Stimulated activated CD4-positive, alpha-beta T cell treated with anti-CD3 and anti-CD28 coated beads, Interleukin-1b, Interleukin-23, amount 100 ng/mL, for 4 hours (primary cell): ENCODE data around the gene TTC39C.
"Not testable (repeated sequence)": the region's sequence is repeated elsewhere in the genome, so short reads cannot be mapped to it uniquely, and the experiment has no call there.

Source experiments
- DNase-seq, 2 donors: peaks; one replicate each; pipeline ENCODE4 v3.0.0-alpha.2; 2020; ENCODE audit warnings: low read depth in 2 of 2

The TTC39C gene

DNA sequence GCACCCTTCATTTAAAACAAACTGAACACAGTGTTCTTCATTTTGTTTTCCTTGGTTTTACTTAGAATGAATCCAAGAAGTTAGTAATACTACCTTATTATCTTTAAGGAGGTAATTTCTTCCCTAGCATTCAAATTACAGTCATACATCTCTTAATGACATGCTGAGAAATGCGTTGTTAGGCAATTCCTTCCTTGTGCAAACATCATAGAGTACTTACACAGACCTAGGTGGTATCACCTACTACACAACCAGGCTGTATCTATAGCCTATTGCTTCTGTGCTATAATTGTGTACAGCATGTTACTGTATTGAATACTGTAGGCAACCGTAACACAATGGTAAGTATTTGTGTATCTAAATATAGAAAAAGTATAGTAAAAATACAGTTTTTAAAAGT is 115.9 kb downstream of the TTC39C start:
- DNase-seq, result no peak

DNA sequence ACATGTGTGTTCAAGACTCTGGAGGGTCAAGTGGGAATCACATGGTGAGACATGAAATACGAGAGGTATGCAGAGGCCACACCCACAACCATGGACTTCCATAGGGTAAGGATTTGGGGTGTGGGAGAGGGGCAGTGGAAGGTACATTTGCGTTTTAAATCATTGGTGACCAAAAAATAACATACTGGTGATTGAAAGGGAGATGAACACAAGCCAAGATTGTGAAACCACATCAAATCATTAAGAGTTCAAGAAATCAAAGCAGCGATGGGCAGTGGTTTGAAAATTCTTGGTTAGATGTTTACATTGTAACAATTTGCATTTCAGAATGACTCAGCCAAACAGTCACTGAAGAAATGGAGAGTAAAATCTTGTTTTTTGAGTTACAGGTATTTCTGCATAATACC is 122.4 kb downstream of the TTC39C start:
- DNase-seq, result no peak

GRCh38 chr18:24138409-24138788 is 123.8 kb downstream of the TTC39C start:
- DNase-seq, result no peak

DNA sequence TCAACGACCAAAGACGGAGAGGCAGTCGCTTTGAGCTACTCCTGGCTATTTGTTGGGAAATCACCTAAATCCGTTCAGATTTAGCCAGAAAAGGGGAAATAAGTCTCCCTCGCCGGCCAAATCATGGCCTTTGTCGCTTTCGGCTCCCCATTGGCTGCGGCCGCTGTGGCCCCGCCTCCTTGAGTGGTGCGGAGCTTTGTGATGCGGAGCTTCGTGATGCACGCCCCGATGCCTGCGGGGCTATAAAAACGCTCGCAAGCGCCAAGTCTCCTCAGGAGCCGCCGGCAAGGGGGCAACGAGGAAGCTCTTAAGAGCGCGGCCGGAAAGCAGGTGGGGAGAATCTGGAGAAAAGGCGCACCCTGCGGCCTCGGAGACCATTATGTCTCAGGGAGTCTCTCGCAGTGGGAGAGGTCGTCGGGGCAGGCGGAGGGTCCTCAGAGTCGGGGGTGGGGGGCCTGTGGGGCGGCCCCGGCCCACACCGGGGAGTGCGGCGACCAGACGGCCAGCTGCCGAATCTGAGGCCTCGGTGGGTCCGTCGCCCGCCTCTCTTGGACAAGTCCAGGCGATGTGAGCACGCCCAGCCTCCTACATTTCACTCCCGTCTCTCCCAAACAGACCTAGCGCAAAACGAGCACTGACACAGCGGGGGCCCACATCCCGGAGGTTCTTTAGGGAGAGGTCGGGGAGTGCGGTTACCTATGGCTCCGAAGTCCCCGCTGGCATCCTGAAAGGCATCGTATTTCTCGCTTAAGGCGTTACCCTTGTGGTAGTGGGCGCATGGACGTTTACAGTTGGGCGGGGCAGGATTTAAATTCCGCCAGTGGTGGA is 124.4 kb downstream of the TTC39C start, which contains the start of gene CABYR:
CABYR (plus strand) TSS at position 274 of the 828 bp plus-strand sequence. CDS start 4,053 bp downstream, outside the sequence.
- peak; percentile 56 to 62 for DNase-seq

DNA sequence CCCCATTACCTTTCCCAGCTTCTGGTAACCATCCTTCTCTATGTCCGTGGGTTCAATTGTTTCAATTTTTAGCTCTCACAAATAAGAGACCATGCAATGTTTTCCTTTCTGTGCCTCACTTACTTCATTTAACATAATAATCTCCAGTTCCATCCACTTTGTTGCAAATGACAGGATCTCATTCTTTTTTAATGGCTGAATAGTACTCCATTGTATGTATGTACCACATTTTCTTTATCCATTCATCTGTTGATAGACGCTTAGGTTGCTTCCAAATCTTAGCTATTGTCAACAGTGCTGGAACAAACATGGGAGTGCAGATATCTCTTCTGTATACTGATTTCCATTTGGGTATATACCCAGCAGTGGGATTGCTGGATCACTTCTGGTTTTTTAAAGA is 126.1 kb downstream of the TTC39C start:
- DNase-seq, result no peak

GRCh38 chr18:24142376-24142775 is 127.8 kb downstream of the TTC39C start:
- no peak for DNase-seq

- not testable (repeated sequence) for DNase-seq
Measured at GRCh38 chr18:24149591-24149990, 135.0 kb downstream of the TTC39C start.

DNA sequence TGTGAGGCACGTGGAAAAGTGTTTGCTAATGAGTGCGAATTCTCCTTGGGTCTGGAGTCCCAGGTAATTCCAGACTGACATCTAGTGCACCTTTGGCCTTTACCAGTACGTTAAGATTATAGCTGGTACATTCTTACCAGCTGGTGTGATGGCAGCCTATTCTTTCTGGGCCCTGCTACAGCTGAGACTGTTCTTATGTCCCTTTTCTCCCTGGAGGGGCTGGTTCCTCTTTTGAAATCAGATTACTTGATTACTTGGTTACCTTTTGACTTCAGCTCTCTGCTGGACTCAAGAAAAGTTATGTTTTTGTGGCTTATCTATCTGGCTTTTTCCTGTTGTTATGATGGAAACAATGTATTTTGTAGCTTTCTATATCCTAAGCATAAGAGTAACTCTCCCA is 138.8 kb downstream of the TTC39C start:
- no peak for DNase-seq

GRCh38 chr18:24157855-24158254 is 143.3 kb downstream of the TTC39C start:
- DNase-seq, result no peak

GRCh38 chr18:24160086-24160485 is 145.5 kb downstream of the TTC39C start:
- no peak for DNase-seq

DNA sequence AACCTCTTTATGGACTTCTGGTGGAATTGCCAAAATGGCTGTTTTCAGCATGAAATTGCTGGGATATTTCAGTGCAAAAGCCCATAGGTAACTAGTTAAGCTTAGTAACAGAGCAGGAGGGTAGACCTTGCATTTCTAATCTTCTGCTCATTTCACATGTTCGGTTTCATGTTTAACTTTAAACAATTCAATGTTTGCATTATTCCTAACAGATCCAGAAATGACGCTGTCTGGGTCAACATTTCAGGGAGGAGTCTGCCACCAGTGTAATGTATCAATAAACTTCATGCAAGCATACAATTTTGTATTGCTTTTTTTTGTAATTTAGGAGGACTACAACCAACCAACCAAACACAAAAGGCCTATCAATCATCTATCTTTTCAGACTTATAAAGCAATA is 146.8 kb downstream of the TTC39C start:
- no peak for DNase-seq

- no peak for DNase-seq
Measured at GRCh38 chr18:24168496-24168895, 153.9 kb downstream of the TTC39C start.

- DNase-seq, result no peak
Measured at GRCh38 chr18:24170360-24170759, 155.8 kb downstream of the TTC39C start.

GRCh38 chr18:24173997-24174396 is 159.4 kb downstream of the TTC39C start:
- no peak for DNase-seq

- peak; percentile 8 to 25 for DNase-seq
Measured at GRCh38 chr18:24176727-24177416, 162.3 kb downstream of the TTC39C start.

DNA sequence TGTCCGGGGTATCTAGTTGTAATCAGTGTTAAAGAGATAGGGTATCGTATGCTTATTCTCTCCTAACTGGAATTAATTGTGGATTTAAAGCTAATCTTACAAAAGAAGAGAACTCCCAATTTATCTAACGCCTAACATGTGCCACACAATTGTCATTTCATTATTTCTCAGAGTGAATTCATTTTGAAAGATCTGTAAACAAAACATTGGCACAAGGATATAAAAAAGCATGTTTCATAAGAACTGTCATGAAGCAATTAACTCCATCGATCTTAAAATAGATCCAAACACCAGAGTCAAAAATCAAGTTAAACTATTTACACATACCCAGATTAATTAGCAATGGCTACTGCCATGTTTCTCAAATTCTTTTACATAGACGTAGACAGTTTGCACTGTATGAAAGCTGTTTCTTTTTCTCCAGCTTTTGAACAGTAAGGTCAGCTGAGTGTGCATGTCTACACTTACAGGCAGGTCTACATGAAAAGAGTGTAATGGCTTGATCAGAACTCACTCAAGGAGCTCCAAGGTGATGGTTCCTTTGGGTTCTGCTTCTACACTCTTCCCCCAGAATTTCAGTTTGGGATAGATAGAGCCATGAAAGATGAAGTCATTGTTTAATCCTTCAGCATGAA is 163.1 kb downstream of the TTC39C start:
- DNase-seq, result no peak

- DNase-seq, result no peak
Measured at GRCh38 chr18:24180048-24180447, 165.5 kb downstream of the TTC39C start.

- DNase-seq, result no peak
Measured at GRCh38 chr18:24181806-24182205, 167.3 kb downstream of the TTC39C start.
